SK-N-MC (cell line): ENCODE data around the gene FES.

Experiments
- EZH2 ChIP-seq: fragments of 200-600 bp; sonication (generic); IDR thresholded peaks from one replicate; pipeline ENCODE4 v1.6.1; 2017; ENCODE audit warnings: antibody characterized with exemption
- FOXP2 ChIP-seq: optimal IDR thresholded peaks from 2 replicates; pipeline ENCODE3; 2011; ENCODE audit warnings: mild to moderate bottlenecking, moderate library complexity; ENCODE audit not compliant: insufficient read depth; ENCODE audit errors: extremely low read length, control extremely low read depth
- POLR2AphosphoS5 ChIP-seq: IDR thresholded peaks from 2 replicates; pipeline ENCODE4 v1.6.1; 2012; ENCODE audit warnings: mild to moderate bottlenecking, low read depth, low read length, borderline replicate concordance

- TF ChIP-seq EZH2, result no peak
- peak; percentile 76 for TF ChIP-seq POLR2AphosphoS5
- TF ChIP-seq FOXP2, result no peak
Measured at GRCh38 chr15:90931828-90932659, 47.7 kb downstream of the FES start, which contains the start of gene HDDC3.
